H1 (cell line): ENCODE data around the gene PLB1. TPM values are rescaled to one million over a fixed set of nuclear protein-coding genes. Genes with fewer than 3 reads are reported as not detected.

Source experiments
- CTCF ChIA-PET: fragments of 300-600 bp; sonication (Branson Sonifier 250); formaldehyde crosslinking; loops from one replicate; lab custom pipeline; 2021; ENCODE audit not compliant: partially characterized antibody; lab: Charles Lee
- POLR2A ChIA-PET: fragments of 300-600 bp; sonication (Branson Sonifier 250); formaldehyde crosslinking; loops from one replicate; lab custom pipeline; 2021; ENCODE audit warnings: inconsistent platforms; ENCODE audit not compliant: partially characterized antibody; lab: Charles Lee
- DNase-seq, 2 experiments: peaks; one replicate each; pipeline versions ENCODE4 v3.0.0 to v3.0.0-alpha.2; 2010 to 2022; ENCODE audit warnings: low spot score in 2 of 2, low read depth in 1 of 2, mixed read lengths in 1 of 2
- FAIRE-seq: peaks from 2 replicates; lab custom pipeline; 2011; peaks lifted over from hg19 to GRCh38; lab: Jason Lieb, UNC
- H2AFZ ChIP-seq: 2 replicates; pipeline ENCODE4 v1.8.1; 2012; ENCODE audit warnings: low read length, inconsistent platforms
- H2AK5ac ChIP-seq: 2 replicates; pipeline ENCODE4 v1.6.1; 2013; ENCODE audit warnings: low read depth, low read length
- H2BK120ac ChIP-seq: replicated peaks from 2 replicates; pipeline ENCODE3; 2013; ENCODE audit warnings: low read depth, low read length, inconsistent platforms
- H2BK12ac ChIP-seq: 2 replicates; pipeline ENCODE4 v1.6.1; 2013; ENCODE audit warnings: low read depth, low read length
- H2BK15ac ChIP-seq: 2 replicates; pipeline ENCODE4 v1.6.1; 2013; ENCODE audit warnings: low read length
- H2BK20ac ChIP-seq: 2 replicates; pipeline ENCODE4 v1.6.1; 2013; ENCODE audit warnings: low read length
- H2BK5ac ChIP-seq: 2 replicates; pipeline ENCODE4 v1.6.1; 2013; ENCODE audit warnings: low read depth, low read length
- H3K14ac ChIP-seq: 2 replicates; pipeline ENCODE4 v1.6.1; 2013; ENCODE audit warnings: inconsistent platforms; ENCODE audit not compliant: insufficient read length
- H3K18ac ChIP-seq: 2 replicates; pipeline ENCODE4 v1.6.1; 2013; ENCODE audit warnings: low read length; ENCODE audit errors: extremely low read depth
- H3K23ac ChIP-seq: 2 replicates; pipeline ENCODE4 v1.6.1; 2013; ENCODE audit warnings: inconsistent platforms; ENCODE audit not compliant: insufficient read length
- H3K23me2 ChIP-seq: 2 replicates; pipeline ENCODE4 v1.6.1; 2013; ENCODE audit warnings: low read depth, low read length
- H3K27ac ChIP-seq: 2 replicates; pipeline ENCODE4 v1.6.1; 2011; ENCODE audit warnings: low read depth, low read length, inconsistent platforms
- H3K27me3 ChIP-seq, 4 experiments: replicated peaks in 1 of 4; 1 replicate in 1 of 4; 2 replicates in 3 of 4; pipeline versions ENCODE4 v1.6.1 to v1.8.1; 2011 to 2013; ENCODE audit warnings: low read length in 3 of 4, mild to moderate bottlenecking in 3 of 4, inconsistent platforms in 2 of 4, mixed read lengths in 2 of 4, moderate library complexity in 1 of 4; ENCODE audit not compliant: control insufficient read depth in 3 of 4, insufficient read depth in 3 of 4; ENCODE audit errors: extremely low read depth in 1 of 4
- H3K36me3 ChIP-seq, 4 experiments: 2 replicates each; pipeline versions ENCODE4 v1.6.1 to v1.8.1; 2011 to 2013; ENCODE audit warnings: mild to moderate bottlenecking in 4 of 4, low read length in 3 of 4, moderate library complexity in 2 of 4, control low read depth in 1 of 4, inconsistent platforms in 1 of 4; ENCODE audit not compliant: insufficient read depth in 4 of 4, control insufficient read depth in 2 of 4
- H3K4ac ChIP-seq: replicated peaks from 2 replicates; pipeline ENCODE3; 2013; ENCODE audit warnings: low read length, low read depth, mixed read lengths, inconsistent platforms; ENCODE audit not compliant: insufficient read length
- H3K4me1 ChIP-seq, 4 experiments: replicated peaks in 1 of 4; 1 replicate in 1 of 4; 2 replicates in 3 of 4; pipeline versions ENCODE4 v1.6.1 to v1.8.1; 2011 to 2013; ENCODE audit warnings: low read length in 3 of 4, inconsistent platforms in 2 of 4, mixed read lengths in 1 of 4; ENCODE audit not compliant: insufficient read depth in 4 of 4, control insufficient read depth in 3 of 4
- H3K4me2 ChIP-seq, 2 experiments: 2 replicates each; pipeline versions ENCODE4 v1.6.1 to v1.8.1; 2011 to 2013; ENCODE audit warnings: low read depth in 2 of 2, low read length in 2 of 2, control low read depth in 1 of 2, inconsistent platforms in 1 of 2, mild to moderate bottlenecking in 1 of 2; ENCODE audit not compliant: insufficient read depth in 1 of 2
- H3K4me3 ChIP-seq, 4 experiments: fragments of 200-600, 300-600 bp in 1 of 4; sonication (generic), shearing (Covaris generic), sonication (Bioruptor Twin) in 1 of 4; 2 replicates each; pipeline versions ENCODE4 v1.5.1 to v1.8.1; 2011 to 2016; ENCODE audit warnings: low read length in 4 of 4, low read depth in 3 of 4, control low read depth in 2 of 4, inconsistent platforms in 2 of 4, mild to moderate bottlenecking in 2 of 4, mixed read lengths in 1 of 4, moderate library complexity in 1 of 4; ENCODE audit not compliant: insufficient read depth in 2 of 4; ENCODE audit errors: extremely low read depth in 1 of 4
- H3K56ac ChIP-seq: replicated peaks from 2 replicates; pipeline ENCODE3; 2013; ENCODE audit warnings: low read depth, mild to moderate bottlenecking, mixed read lengths, low read length, inconsistent platforms; ENCODE audit not compliant: insufficient read length
- H3K79me1 ChIP-seq: 2 replicates; pipeline ENCODE4 v1.6.1; 2013; ENCODE audit warnings: low read depth, low read length, control low read depth
- H3K79me2 ChIP-seq, 2 experiments: 2 replicates each; pipeline versions ENCODE4 v1.6.1 to v1.8.1; 2012 to 2013; ENCODE audit warnings: low read length in 2 of 2, mild to moderate bottlenecking in 2 of 2, inconsistent platforms in 1 of 2; ENCODE audit not compliant: insufficient read depth in 2 of 2, control insufficient read depth in 1 of 2
- H3K9ac ChIP-seq, 4 experiments: replicated peaks in 1 of 4; 1 replicate in 1 of 4; 2 replicates in 3 of 4; pipeline versions ENCODE4 v1.6.1 to v1.8.1; 2011 to 2013; ENCODE audit warnings: low read depth in 3 of 4, low read length in 3 of 4, control low read depth in 2 of 4, mild to moderate bottlenecking in 2 of 4, moderate library complexity in 2 of 4, inconsistent platforms in 1 of 4; ENCODE audit errors: extremely low read depth in 1 of 4
- H3K9me3 ChIP-seq, 2 experiments: 2 replicates each; pipeline versions ENCODE4 v1.6.1 to v1.8.1; 2012 to 2013; ENCODE audit warnings: mild to moderate bottlenecking in 2 of 2, moderate library complexity in 2 of 2, control low read depth in 1 of 2, inconsistent platforms in 1 of 2, low read depth in 1 of 2, low read length in 1 of 2, mixed read lengths in 1 of 2; ENCODE audit not compliant: insufficient read depth in 2 of 2
- H4K20me1 ChIP-seq, 2 experiments: replicated peaks in 1 of 2; 2 replicates each; pipeline versions ENCODE3 to v1.8.1; 2011 to 2013; ENCODE audit warnings: inconsistent platforms in 2 of 2, low read length in 2 of 2, mild to moderate bottlenecking in 1 of 2; ENCODE audit not compliant: insufficient read depth in 2 of 2, control insufficient read depth in 1 of 2
- H4K5ac ChIP-seq: 2 replicates; pipeline ENCODE4 v1.6.1; 2013; ENCODE audit warnings: low read length, low read depth, mixed read lengths, inconsistent platforms; ENCODE audit not compliant: insufficient read length
- H4K8ac ChIP-seq: 2 replicates; pipeline ENCODE4 v1.8.0; 2013; ENCODE audit warnings: mild to moderate bottlenecking, moderate library complexity, low read length, inconsistent platforms; ENCODE audit not compliant: insufficient read depth; ENCODE audit errors: extremely low read depth
- H4K91ac ChIP-seq: replicated peaks from 2 replicates; pipeline ENCODE3; 2013; ENCODE audit warnings: low read length, mixed read lengths, inconsistent platforms; ENCODE audit not compliant: insufficient read length
- ASH2L ChIP-seq: fragments of 200-600, 300-600 bp; sonication (generic); IDR thresholded peaks from one replicate; pipeline ENCODE4 v1.7.1; 2017; ENCODE audit warnings: low read length
- BCL11A ChIP-seq, 2 experiments: IDR thresholded peaks; one replicate each; pipeline ENCODE4 v1.6.1; 2011; ENCODE audit warnings: low read depth in 2 of 2, low read length in 2 of 2, mild to moderate bottlenecking in 2 of 2
- CHD1 ChIP-seq: IDR thresholded peaks from 2 replicates; pipeline ENCODE4 v1.6.1; 2012; ENCODE audit warnings: low read depth, low read length, improper control_type of control experiment
- CTBP2 ChIP-seq: IDR thresholded peaks from 2 replicates; pipeline ENCODE4 v1.7.0; 2011; ENCODE audit warnings: borderline replicate concordance, mild to moderate bottlenecking, moderate library complexity, mixed read lengths, low read length; ENCODE audit not compliant: insufficient read depth, insufficient read length
- HDAC6 ChIP-seq: IDR thresholded peaks from one replicate; pipeline ENCODE4 v1.7.1; 2012; ENCODE audit warnings: low read depth, mild to moderate bottlenecking, inconsistent platforms, low read length, moderate library complexity
- NRF1 ChIP-seq: IDR thresholded peaks from 2 replicates; pipeline ENCODE4 v1.6.1; 2011; ENCODE audit warnings: mild to moderate bottlenecking, low read depth, low read length, improper control_type of control experiment
- RAD21 ChIP-seq, 2 experiments: IDR thresholded peaks in 1 of 2; conservative IDR thresholded peaks in 1 of 2; 2 replicates each; pipeline ENCODE4 v1.6.1; 2011; ENCODE audit warnings: low read depth in 2 of 2, low read length in 2 of 2, improper control_type of control experiment in 1 of 2, inconsistent platforms in 1 of 2, mild to moderate bottlenecking in 1 of 2, moderate library complexity in 1 of 2
- SIN3A ChIP-seq, 2 experiments: IDR thresholded peaks in 1 of 2; conservative IDR thresholded peaks in 1 of 2; 2 replicates each; pipeline ENCODE4 v1.6.1; 2011 to 2012; ENCODE audit warnings: low read length in 2 of 2, improper control_type of control experiment in 1 of 2, low read depth in 1 of 2, mild to moderate bottlenecking in 1 of 2
- SP4 ChIP-seq: IDR thresholded peaks from 2 replicates; pipeline ENCODE4 v1.6.1; 2012; ENCODE audit warnings: low read length, inconsistent platforms
- ZNF274 ChIP-seq: IDR thresholded peaks from 2 replicates; pipeline ENCODE4 v1.7.0; 2012; ENCODE audit warnings: low read length, borderline replicate concordance; ENCODE audit errors: extremely low read depth
- WGBS, 2 experiments: shearing (Covaris generic) in 1 of 2; methylation state at CpG; one replicate each; pipeline versions ENCODE4 v1.1.6 to v1.1.7; 2013 to 2015; ENCODE audit warnings: low lambda C conversion rate in 2 of 2, mixed read lengths in 2 of 2, inconsistent platforms in 1 of 2, low coverage in 1 of 2, missing lambda C conversion rate in 1 of 2; ENCODE audit not compliant: insufficient replicate concordance in 2 of 2, insufficient coverage in 1 of 2, insufficient read length in 1 of 2; ENCODE audit errors: extremely low coverage in 1 of 2, missing lambda C conversion rate in 1 of 2; 5-methylcytosine and 5-hydroxymethylcytosine counted together
- polyA plus RNA-seq, 7 experiments: library from polyadenylated mRNA; depleted of rRNA in 3 of 7; stranded (reverse) in 5 of 7; unstranded in 2 of 7; fragments of >200 nt in 5 of 7; fragments of 200-250 nt in 2 of 7; gene quantifications; 1 replicate in 5 of 7; 2 replicates in 1 of 7; 4 replicates in 1 of 7; pipeline versions ENCODE4 v1.2.1 to v1.2.3, GENCODE V29; 2011 to 2013; ENCODE audit warnings: missing spikeins in 2 of 7, mixed read lengths in 2 of 7
- total RNA-seq: library from RNA; stranded (reverse); fragmentation: NEBNext Ultra II Directional; extraction: Animal tissue kit (Norgen Biotek cat#: 25700); gene quantifications from 2 replicates; pipeline ENCODE4 v1.2.1, GENCODE V29; 2021

The PLB1 gene
- total and polyA plus RNA-seq, 2 of the 8 experiments (the other 6 are each of a cell fraction or from before 2014, with no cell fraction given) = 0.20 to 0.36 TPM

DNA sequence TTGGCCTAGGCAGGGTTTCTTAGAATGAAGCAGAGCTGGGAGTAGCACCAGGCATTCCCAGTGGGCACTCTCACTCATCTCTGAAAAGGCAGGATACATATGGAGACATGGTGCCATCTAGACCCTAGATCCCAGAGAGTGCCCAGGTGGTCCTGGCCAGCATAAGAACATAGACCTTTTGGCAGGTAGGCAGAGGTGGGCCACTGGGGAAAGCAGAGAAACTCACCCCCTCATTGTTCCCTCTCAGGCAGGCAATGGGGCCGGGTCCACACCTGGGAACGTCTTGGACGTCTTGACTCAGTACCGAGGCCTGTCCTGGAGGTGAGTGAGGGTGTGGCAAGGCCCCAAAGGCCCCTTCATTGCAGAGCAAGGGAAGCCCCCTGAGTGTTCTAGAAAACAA is 69.2 kb downstream of the PLB1 start:
- Histone ChIP-seq H2BK12ac (no peak overlapping the region), H4K20me1 (no peaks in the 10 kb centered on the region), H3K14ac (no peak overlapping the region), H3K4me1 (no peaks in the 10 kb centered on the region; a peak in 1 of 7 replicates), H3K18ac (no peak overlapping the region), H3K23ac (no peak overlapping the region), H3K23me2 (no peaks in the 10 kb centered on the region; the same call in 1 of the 2 replicates), H4K91ac (no peak overlapping the region), H3K79me2 (no peaks in the 10 kb centered on the region), H4K8ac (no peak overlapping the region), H2AK5ac (no peak overlapping the region), H3K27me3 (peaks cover 0 to 5% (median 1%) of the 10 kb centered on the region in 4 experiments; a peak in 1 of 7 replicates), H2BK20ac (no peak overlapping the region), H2BK5ac (no peak overlapping the region), H3K4me2 (no peak overlapping the region), H3K4me3 (no peak overlapping the region), H3K4ac (no peak overlapping the region), H2BK120ac (no peak overlapping the region), H3K79me1 (no peaks in the 10 kb centered on the region), H3K9ac (no peak overlapping the region), H3K27ac (no peak overlapping the region), H2BK15ac (no peak overlapping the region), H4K5ac (no peak overlapping the region), H2AFZ (no peak overlapping the region), H3K9me3 (no peaks in the 10 kb centered on the region), H3K36me3 (no peaks in the 10 kb centered on the region), H3K56ac (no peak overlapping the region)
- CTCF ChIA-PET = interaction anchor here (0.8 to 7.0 kb wide), 4 partner anchors 14 to 30 kb away, joined by 3 to 55 read pairs (median 26); no protein-coding TSS in a partner anchor
- FAIRE-seq (no peak), DNase-seq (no peak)
- TF ChIP-seq CTBP2 = no peak
- no peak for TF ChIP-seq ASH2L
- no peak for TF ChIP-seq RAD21 (IDR thresholded peaks at IDR 0.05 in 1 of 2, conservative IDR thresholded peaks at IDR 0.05 in 1 of 2; ENCODE audit: low read depth in 2 of 2, low read length in 2 of 2)
- TF ChIP-seq CHD1 = no peak
- no peak for TF ChIP-seq BCL11A (IDR thresholded peaks at IDR 0.05; ENCODE audit: low read depth in 2 of 2, low read length in 2 of 2)
- TF ChIP-seq SIN3A (conservative IDR thresholded peaks at IDR 0.05 in 1 of 2, IDR thresholded peaks at IDR 0.05 in 1 of 2; ENCODE audit: low read depth in 1 of 2, low read length in 2 of 2) = no peak
- no peak for TF ChIP-seq SP4
- no peak for TF ChIP-seq ZNF274
- TF ChIP-seq HDAC6 = no peak
- no peak for TF ChIP-seq NRF1
- POLR2A ChIA-PET = no interaction called here
- WGBS, 2 experiments = 81% methylated on average over 4 of the region's 4 CpGs; no CpG with 5 or more reads in 1 of the 2 experiments
